Measurements from ENCODE around the gene SEMA5B.

- TF ChIP-seq ELF4 (IDR thresholded peaks at IDR 0.05) = no peak
- TF ChIP-seq TARDBP (IDR thresholded peaks at IDR 0.05) = no peak
- TF ChIP-seq SUZ12 (IDR thresholded peaks at IDR 0.05) = no peak
- TF ChIP-seq SP1 (IDR thresholded peaks at IDR 0.05) = no peak
- TF ChIP-seq FOXK2 (IDR thresholded peaks at IDR 0.05) = no peak
- no peak for TF ChIP-seq FOXM1 (IDR thresholded peaks at IDR 0.05; ENCODE audit: borderline replicate concordance)
These were observed 83.8 kb downstream of the SEMA5B start for GRCh38 chr3:122943828-122944190.

Measured in HEK293T (cell line).